Kidney tubule cell (primary cell): ENCODE results near the gene UNC5B.
"Not testable (repeated sequence)": the region's sequence is repeated elsewhere in the genome, so short reads cannot be mapped to it uniquely, and the experiment has no call there.

Source experiments
- DNase-seq: peaks from one replicate; pipeline ENCODE4 v3.0.0-alpha.2; 2018; ENCODE audit warnings: low spot score

The UNC5B gene

GRCh38 chr10:71268758-71269157 lies 56.4 kb downstream of the UNC5B start:
- no peak for DNase-seq

- no peak for DNase-seq
Observed at GRCh38 chr10:71269301-71270288, 57.2 kb downstream of the UNC5B start.

- peak; percentile 56 for DNase-seq
Observed at GRCh38 chr10:71270301-71271220, 58.2 kb downstream of the UNC5B start.

GRCh38 chr10:71271662-71272055 lies 59.3 kb downstream of the UNC5B start:
- no peak for DNase-seq

- DNase-seq: peak; percentile 52
Observed at GRCh38 chr10:71272056-71272771, 59.8 kb downstream of the UNC5B start.

- DNase-seq: not testable (repeated sequence)
Observed at GRCh38 chr10:71272974-71273373, 60.6 kb downstream of the UNC5B start.

GRCh38 chr10:71273506-71273905 lies 61.1 kb downstream of the UNC5B start:
- no peak for DNase-seq

- DNase-seq: no peak
Observed at GRCh38 chr10:71274901-71275796, 62.8 kb downstream of the UNC5B start.

GRCh38 chr10:71276873-71277272 lies 64.5 kb downstream of the UNC5B start:
- no peak for DNase-seq

- no peak for DNase-seq
Observed at GRCh38 chr10:71277914-71278665, 65.7 kb downstream of the UNC5B start.

- no peak for DNase-seq
Observed at GRCh38 chr10:71278691-71279588, 66.6 kb downstream of the UNC5B start.

GRCh38 chr10:71279590-71280170 lies 67.3 kb downstream of the UNC5B start:
- no peak for DNase-seq

GRCh38 chr10:71280216-71280615 lies 67.8 kb downstream of the UNC5B start:
- DNase-seq: no peak

GRCh38 chr10:71280825-71281224 lies 68.5 kb downstream of the UNC5B start:
- DNase-seq: no peak

- no peak for DNase-seq
Observed at GRCh38 chr10:71281646-71282322, 69.4 kb downstream of the UNC5B start.

GRCh38 chr10:71282323-71282680 lies 69.9 kb downstream of the UNC5B start:
- peak; percentile 58 for DNase-seq

- no peak for DNase-seq
Observed at GRCh38 chr10:71283410-71283809, 71.0 kb downstream of the UNC5B start.

GRCh38 chr10:71283876-71284275 lies 71.5 kb downstream of the UNC5B start:
- DNase-seq: no peak
